ENCODE data around the gene PYCR2. TPM values are rescaled to one million over a fixed set of nuclear protein-coding genes. Genes with fewer than 3 reads are reported as not detected.

PYCR2 gene
- total and polyA plus RNA-seq, 2 of the 8 experiments (the other 6 are each of a cell fraction or from before 2014, with no cell fraction given), result 79.3 to 84.6 TPM

- TF ChIP-seq, protein P1, sequence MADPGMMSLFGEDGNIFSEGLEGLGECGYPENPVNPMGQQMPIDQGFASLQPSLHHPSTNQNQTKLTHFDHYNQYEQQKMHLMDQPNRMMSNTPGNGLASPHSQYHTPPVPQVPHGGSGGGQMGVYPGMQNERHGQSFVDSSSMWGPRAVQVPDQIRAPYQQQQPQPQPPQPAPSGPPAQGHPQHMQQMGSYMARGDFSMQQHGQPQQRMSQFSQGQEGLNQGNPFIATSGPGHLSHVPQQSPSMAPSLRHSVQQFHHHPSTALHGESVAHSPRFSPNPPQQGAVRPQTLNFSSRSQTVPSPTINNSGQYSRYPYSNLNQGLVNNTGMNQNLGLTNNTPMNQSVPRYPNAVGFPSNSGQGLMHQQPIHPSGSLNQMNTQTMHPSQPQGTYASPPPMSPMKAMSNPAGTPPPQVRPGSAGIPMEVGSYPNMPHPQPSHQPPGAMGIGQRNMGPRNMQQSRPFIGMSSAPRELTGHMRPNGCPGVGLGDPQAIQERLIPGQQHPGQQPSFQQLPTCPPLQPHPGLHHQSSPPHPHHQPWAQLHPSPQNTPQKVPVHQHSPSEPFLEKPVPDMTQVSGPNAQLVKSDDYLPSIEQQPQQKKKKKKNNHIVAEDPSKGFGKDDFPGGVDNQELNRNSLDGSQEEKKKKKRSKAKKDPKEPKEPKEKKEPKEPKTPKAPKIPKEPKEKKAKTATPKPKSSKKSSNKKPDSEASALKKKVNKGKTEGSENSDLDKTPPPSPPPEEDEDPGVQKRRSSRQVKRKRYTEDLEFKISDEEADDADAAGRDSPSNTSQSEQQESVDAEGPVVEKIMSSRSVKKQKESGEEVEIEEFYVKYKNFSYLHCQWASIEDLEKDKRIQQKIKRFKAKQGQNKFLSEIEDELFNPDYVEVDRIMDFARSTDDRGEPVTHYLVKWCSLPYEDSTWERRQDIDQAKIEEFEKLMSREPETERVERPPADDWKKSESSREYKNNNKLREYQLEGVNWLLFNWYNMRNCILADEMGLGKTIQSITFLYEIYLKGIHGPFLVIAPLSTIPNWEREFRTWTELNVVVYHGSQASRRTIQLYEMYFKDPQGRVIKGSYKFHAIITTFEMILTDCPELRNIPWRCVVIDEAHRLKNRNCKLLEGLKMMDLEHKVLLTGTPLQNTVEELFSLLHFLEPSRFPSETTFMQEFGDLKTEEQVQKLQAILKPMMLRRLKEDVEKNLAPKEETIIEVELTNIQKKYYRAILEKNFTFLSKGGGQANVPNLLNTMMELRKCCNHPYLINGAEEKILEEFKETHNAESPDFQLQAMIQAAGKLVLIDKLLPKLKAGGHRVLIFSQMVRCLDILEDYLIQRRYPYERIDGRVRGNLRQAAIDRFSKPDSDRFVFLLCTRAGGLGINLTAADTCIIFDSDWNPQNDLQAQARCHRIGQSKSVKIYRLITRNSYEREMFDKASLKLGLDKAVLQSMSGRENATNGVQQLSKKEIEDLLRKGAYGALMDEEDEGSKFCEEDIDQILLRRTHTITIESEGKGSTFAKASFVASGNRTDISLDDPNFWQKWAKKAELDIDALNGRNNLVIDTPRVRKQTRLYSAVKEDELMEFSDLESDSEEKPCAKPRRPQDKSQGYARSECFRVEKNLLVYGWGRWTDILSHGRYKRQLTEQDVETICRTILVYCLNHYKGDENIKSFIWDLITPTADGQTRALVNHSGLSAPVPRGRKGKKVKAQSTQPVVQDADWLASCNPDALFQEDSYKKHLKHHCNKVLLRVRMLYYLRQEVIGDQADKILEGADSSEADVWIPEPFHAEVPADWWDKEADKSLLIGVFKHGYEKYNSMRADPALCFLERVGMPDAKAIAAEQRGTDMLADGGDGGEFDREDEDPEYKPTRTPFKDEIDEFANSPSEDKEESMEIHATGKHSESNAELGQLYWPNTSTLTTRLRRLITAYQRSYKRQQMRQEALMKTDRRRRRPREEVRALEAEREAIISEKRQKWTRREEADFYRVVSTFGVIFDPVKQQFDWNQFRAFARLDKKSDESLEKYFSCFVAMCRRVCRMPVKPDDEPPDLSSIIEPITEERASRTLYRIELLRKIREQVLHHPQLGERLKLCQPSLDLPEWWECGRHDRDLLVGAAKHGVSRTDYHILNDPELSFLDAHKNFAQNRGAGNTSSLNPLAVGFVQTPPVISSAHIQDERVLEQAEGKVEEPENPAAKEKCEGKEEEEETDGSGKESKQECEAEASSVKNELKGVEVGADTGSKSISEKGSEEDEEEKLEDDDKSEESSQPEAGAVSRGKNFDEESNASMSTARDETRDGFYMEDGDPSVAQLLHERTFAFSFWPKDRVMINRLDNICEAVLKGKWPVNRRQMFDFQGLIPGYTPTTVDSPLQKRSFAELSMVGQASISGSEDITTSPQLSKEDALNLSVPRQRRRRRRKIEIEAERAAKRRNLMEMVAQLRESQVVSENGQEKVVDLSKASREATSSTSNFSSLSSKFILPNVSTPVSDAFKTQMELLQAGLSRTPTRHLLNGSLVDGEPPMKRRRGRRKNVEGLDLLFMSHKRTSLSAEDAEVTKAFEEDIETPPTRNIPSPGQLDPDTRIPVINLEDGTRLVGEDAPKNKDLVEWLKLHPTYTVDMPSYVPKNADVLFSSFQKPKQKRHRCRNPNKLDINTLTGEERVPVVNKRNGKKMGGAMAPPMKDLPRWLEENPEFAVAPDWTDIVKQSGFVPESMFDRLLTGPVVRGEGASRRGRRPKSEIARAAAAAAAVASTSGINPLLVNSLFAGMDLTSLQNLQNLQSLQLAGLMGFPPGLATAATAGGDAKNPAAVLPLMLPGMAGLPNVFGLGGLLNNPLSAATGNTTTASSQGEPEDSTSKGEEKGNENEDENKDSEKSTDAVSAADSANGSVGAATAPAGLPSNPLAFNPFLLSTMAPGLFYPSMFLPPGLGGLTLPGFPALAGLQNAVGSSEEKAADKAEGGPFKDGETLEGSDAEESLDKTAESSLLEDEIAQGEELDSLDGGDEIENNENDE (IDR thresholded peaks at IDR 0.05; ENCODE audit: insufficient replicate concordance, low read length), result no peak
- TF ChIP-seq TCF12 (IDR thresholded peaks at IDR 0.05; ENCODE audit: low read depth, low read length) (no peak), POLR2AphosphoS5 (IDR thresholded peaks at IDR 0.05; ENCODE audit: low read depth, low read length) (no peak), JUND (IDR thresholded peaks at IDR 0.05; ENCODE audit: low read length) (no peak), POU5F1 (IDR thresholded peaks at IDR 0.05; ENCODE audit: low read depth, low read length) (no peak), HDAC2 (IDR thresholded peaks at IDR 0.05; ENCODE audit: borderline replicate concordance in 1 of 2, low read depth in 2 of 2, low read length in 2 of 2) (no peak), RAD21 (IDR thresholded peaks at IDR 0.05 in 1 of 2, conservative IDR thresholded peaks at IDR 0.05 in 1 of 2; ENCODE audit: low read depth in 2 of 2, low read length in 2 of 2) (no peak), CHD2 (IDR thresholded peaks at IDR 0.05; ENCODE audit: low read length) (no peak), KDM5A (IDR thresholded peaks at IDR 0.05; ENCODE audit: low read length) (no peak), NANOG (IDR thresholded peaks at IDR 0.05; ENCODE audit: insufficient read depth, low read depth, low read length, poor library complexity, severe bottlenecking) (no peak)
Observed at GRCh38 chr1:225907341-225907740, 16.7 kb downstream of the PYCR2 start (continued).
